Superior temporal gyrus (tissue), 1 donor: Measurements from ENCODE around the gene TMC1.
A peak's percentile ranks its signal among the peaks of the same experiment; 100 is the strongest.
"Not testable (repeated sequence)": the region's sequence is repeated elsewhere in the genome, so short reads cannot be mapped to it uniquely, and the experiment has no call there.

ENCODE experiments used
- DNase-seq: peaks from one replicate; pipeline ENCODE4 v3.0.0-alpha.2; 2016; ENCODE audit errors: extremely low spot score

TMC1 gene

GRCh38 chr9:72526901-72527800, 5.7 kb downstream of the TMC1 start:
- DNase-seq: peak; percentile 67

GRCh38 chr9:72527801-72528195, 6.4 kb downstream of the TMC1 start:
- no peak for DNase-seq

DNA sequence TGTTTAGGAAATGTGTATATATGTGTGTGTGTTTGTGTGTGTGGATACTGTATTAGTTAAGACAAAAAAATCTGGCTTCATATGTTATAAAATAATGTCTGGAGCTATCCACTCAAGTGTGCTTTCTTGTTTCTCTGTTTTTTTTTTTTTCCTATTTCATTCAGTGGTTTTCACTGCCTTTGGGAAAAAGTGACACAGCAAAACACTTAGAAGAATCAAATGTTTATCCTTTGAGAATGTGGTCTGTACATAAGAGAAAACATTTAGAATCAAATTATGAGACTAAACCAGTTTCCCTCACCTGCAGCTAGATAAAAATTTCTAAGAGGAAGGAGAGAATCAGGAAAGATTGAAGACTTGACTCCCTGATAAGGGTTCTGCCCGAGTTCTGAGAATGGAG, 8.1 kb downstream of the TMC1 start:
- no peak for DNase-seq

DNA sequence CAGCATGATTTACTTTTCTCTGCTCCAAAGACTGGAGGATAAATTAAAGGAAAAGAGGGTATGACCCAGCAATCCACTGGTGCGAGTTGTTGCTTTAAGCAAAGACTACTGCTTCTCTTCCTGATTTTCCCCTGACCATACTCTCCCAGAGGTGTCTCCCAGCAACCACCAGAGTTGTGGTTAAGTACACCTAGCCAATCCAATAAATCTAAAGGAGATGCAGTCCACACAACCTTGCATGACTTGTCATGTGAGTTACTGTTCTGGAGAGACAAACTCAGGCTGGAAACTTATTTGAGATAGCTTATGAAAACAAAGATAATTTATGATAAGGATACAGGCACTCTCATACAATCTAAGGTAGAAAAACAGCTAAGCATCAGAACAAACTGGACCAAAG, 11.9 kb downstream of the TMC1 start:
- DNase-seq: no peak

GRCh38 chr9:72534931-72535330, 13.5 kb downstream of the TMC1 start:
- no peak for DNase-seq

GRCh38 chr9:72537011-72537545, 15.7 kb downstream of the TMC1 start:
- DNase-seq: no peak

GRCh38 chr9:72537671-72538070, 16.3 kb downstream of the TMC1 start:
- DNase-seq: no peak

DNA sequence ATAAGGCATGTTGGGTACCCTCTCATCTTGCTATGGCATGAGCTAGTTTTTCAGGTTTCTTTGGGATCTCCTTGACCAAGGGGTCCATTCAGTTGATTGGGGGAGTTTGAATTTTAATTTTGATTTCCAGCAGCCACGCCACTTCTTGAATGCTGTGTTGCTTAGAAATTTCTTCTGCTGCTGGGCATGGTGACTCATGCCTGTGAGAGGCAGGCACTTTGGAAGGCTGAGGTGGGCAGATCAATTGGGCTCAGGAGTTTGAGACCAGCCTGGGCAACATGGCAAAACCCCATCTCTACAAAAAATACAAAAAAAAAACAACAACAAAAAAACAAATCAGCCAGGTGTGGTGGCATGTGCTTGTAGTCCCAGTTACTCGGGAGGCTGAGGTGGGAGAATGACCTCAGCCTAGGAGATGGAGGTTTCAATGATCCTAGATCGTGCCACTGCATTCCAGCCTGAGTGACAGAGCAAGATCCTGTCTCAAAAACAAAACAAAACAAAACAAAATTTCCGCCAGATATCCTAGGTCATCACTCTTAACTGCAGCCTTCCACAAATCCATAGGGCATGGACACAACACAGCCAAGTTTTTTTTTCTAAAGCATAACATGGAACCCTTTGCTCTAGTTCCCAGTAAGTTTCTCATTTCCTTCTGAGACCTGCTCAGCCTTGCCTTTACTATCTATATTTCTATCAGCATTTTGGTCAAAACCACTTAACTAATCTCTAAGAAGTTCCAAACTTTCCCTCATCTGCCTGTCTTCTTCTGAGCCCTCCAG, 17.7 kb downstream of the TMC1 start:
- no peak for DNase-seq

DNA sequence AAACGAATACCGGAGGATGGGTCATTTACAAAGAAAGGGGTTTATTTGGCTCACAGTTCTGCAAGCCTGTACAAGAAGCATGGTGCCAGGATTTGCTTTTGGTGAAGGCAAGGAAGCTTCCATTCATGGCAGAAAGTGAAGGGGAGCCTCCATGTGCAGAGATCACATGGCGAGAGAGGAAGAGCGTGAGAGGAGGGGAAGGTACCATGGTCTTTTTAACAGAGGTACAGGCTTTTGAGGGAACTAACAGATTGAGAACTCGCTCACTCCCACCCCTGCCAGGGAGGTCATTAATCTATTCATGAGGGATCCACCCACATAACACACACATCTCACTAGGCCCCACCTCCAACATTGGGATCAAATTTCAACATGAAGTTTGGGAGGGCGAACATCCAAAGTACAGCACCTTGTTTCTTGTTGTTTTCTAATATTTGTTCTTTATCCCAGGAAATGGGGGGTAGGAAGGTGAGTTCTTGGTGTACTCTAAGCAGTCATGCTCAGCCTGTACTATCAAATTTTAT, 18.5 kb downstream of the TMC1 start:
- DNase-seq: no peak

- DNase-seq: no peak
Measured at GRCh38 chr9:72540348-72540873, 19.0 kb downstream of the TMC1 start.

DNA sequence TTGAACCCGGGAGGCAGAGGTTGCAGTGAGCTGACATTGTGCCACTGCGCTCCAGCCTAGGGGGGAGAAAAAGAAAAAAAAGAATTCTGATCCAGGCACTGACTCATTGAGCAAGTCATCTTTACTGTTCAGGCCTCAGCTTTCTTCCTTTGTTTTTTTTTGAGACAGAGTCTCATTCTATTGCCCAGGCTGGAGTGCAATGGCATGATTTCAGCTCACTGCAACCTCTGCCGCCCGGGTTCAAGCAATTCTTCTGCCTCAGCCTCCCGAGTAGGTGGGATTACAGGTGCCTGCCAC, 21.1 kb downstream of the TMC1 start:
- not testable (repeated sequence) for DNase-seq

DNA sequence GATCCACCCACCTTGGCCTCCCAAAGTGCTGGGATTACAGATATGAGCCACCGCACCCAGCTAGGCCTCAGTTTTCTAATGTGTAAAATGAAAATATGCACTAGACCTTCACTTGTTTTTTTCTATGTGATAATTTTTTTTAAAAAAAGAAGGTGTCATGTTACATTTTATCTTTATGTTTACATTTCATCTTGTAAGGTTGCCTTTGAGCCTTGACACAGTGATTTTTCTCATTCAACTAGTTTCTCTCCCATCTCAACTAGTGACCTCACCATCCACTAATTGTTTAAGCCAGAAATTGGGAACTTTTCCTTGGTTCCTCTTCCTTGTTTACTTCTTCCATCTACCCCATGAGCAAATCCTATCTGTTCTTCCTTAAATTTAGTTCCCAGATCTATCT, 21.5 kb downstream of the TMC1 start:
- DNase-seq: no peak

GRCh38 chr9:72551306-72551705, 29.9 kb downstream of the TMC1 start:
- no peak for DNase-seq

GRCh38 chr9:72552356-72552755, 30.9 kb downstream of the TMC1 start:
- no peak for DNase-seq

GRCh38 chr9:72554221-72554641, 32.8 kb downstream of the TMC1 start:
- no peak for DNase-seq

- DNase-seq: no peak
Measured at GRCh38 chr9:72557549-72557948, 36.1 kb downstream of the TMC1 start.

DNA sequence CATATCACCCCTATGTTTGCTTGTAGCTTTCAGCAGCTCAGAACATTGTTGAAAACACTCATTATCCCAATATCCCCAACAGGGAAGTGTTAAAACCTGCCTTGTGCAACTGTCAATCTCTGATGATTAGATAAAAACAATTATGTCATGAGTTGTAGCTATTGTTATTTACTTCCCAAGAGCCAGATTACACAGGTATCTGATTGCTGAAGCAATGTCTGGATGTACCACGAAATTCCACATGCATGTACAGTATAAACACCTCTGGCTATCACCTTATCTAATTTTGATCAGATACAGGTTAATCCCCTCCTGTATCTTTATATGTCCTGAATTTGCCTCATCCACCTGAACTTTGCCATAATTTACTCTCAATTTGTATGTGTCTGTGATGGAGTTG, 38.7 kb downstream of the TMC1 start:
- DNase-seq: no peak

DNA sequence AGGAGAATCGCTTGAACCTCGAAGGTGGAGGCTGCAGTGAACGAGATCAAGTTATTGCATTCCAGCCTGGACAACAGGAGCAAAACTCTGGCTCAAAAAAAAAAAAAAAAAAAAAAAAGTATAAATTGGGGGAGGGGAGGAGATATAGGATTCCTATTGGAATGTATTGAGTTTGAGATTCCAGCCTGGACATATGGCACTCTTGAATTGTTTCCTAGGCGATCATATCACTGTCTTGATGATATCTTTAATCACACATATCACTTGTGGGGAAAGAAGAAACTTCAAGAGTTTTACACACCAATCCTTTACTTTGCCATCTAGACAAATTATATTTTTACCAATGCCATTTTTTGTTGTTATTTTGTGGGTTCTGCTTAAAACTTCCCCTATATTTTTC, 42.4 kb downstream of the TMC1 start:
- no peak for DNase-seq

GRCh38 chr9:72564479-72565281, 43.3 kb downstream of the TMC1 start:
- no peak for DNase-seq

DNA sequence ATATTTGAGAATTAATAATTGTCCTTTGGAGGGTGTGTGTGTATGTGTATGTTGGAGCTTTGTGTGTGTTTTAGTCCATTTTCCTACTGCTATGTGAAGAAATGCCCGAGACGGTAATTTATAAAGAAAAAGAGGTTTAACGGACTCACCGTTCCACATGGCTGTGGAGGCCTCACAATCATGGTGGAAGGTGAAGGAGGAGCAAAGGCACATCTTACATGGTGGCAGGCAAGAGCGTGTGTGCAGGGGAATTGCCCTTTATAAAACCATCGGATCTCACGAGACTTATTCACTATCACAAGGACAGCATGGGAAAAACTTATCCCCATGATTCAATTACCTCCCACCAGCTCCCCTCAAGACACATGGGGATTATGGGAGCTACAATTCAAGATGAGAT, 44.1 kb downstream of the TMC1 start:
- no peak for DNase-seq

- DNase-seq: no peak
Measured at GRCh38 chr9:72574156-72574810, 52.9 kb downstream of the TMC1 start.
